Loucy (cell line): ENCODE measurements around the gene RAB22A.

Source experiments
- H2AFZ ChIP-seq: fragments of 200-600 bp; sonication (generic); 2 replicates; pipeline ENCODE4 v1.6.0; 2016; ENCODE audit warnings: antibody characterized with exemption, mild to moderate bottlenecking, low read length, moderate library complexity
- H3F3A ChIP-seq: fragments of 200-600 bp; 2 replicates; pipeline ENCODE4 v1.6.0; 2016; ENCODE audit warnings: antibody characterized with exemption, low read depth, mild to moderate bottlenecking
- H3K27me3 ChIP-seq: fragments of 200-600 bp; sonication (generic); 2 replicates; pipeline ENCODE4 v1.6.1; 2014; ENCODE audit warnings: low read length, mild to moderate bottlenecking; ENCODE audit not compliant: insufficient read depth, poor library complexity, severe bottlenecking
- H3K36me3 ChIP-seq: fragments of 200-600 bp; sonication (generic); 2 replicates; pipeline ENCODE4 v1.6.1; 2016; ENCODE audit warnings: low read length; ENCODE audit not compliant: insufficient read depth
- H3K4me1 ChIP-seq: fragments of 200-600 bp; sonication (generic); 2 replicates; pipeline ENCODE4 v1.5.1; 2014; ENCODE audit warnings: low read length, mild to moderate bottlenecking; ENCODE audit not compliant: insufficient read depth, poor library complexity, severe bottlenecking
- H3K4me2 ChIP-seq: fragments of 200-600 bp; sonication (generic); 2 replicates; pipeline ENCODE4 v1.6.0; 2014; ENCODE audit warnings: antibody characterized with exemption, low read length, low read depth, mild to moderate bottlenecking; ENCODE audit not compliant: poor library complexity, severe bottlenecking
- H3K4me3 ChIP-seq: fragments of 200-600 bp; sonication (generic); 2 replicates; pipeline ENCODE4 v1.5.1; 2014; ENCODE audit warnings: low read length, mild to moderate bottlenecking, mixed read lengths; ENCODE audit not compliant: poor library complexity, severe bottlenecking
- H3K79me2 ChIP-seq: fragments of 200-600 bp; sonication (generic); 2 replicates; pipeline ENCODE4 v1.6.1; 2014; ENCODE audit warnings: low read length; ENCODE audit not compliant: insufficient read depth
- H3K9ac ChIP-seq: fragments of 200-600 bp; sonication (generic); 2 replicates; pipeline ENCODE4 v1.6.0; 2014; ENCODE audit warnings: mild to moderate bottlenecking, low read depth, low read length, moderate library complexity; ENCODE audit not compliant: poor library complexity, severe bottlenecking
- H3K9me2 ChIP-seq: fragments of 200-600 bp; sonication (generic); replicated peaks from 2 replicates; pipeline ENCODE4 v1.6.1; 2016; ENCODE audit warnings: low read depth, low read length, mixed read lengths
- H3K9me3 ChIP-seq: fragments of 200-600 bp; sonication (generic); 2 replicates; pipeline ENCODE4 v1.6.1; 2014; ENCODE audit warnings: mild to moderate bottlenecking, antibody characterized with exemption, low read length, low read depth; ENCODE audit not compliant: insufficient read depth
- H4K20me1 ChIP-seq: fragments of 200-600 bp; sonication (generic); 2 replicates; pipeline ENCODE4 v1.6.0; 2014; ENCODE audit warnings: antibody characterized with exemption, low read length, mild to moderate bottlenecking; ENCODE audit not compliant: insufficient read depth, poor library complexity, severe bottlenecking
- CTCF ChIP-seq: fragments of 200-600 bp; sonication (generic); conservative IDR thresholded peaks from 2 replicates; pipeline ENCODE4 v1.5.1; 2014; ENCODE audit warnings: mild to moderate bottlenecking, antibody characterized with exemption, low read length
- EZH2phosphoT487 ChIP-seq: fragments of 200-600 bp; IDR thresholded peaks from 2 replicates; pipeline ENCODE4 v1.6.1; 2018; ENCODE audit warnings: antibody characterized with exemption, mild to moderate bottlenecking, moderate library complexity, borderline replicate concordance

Gene RAB22A

DNA sequence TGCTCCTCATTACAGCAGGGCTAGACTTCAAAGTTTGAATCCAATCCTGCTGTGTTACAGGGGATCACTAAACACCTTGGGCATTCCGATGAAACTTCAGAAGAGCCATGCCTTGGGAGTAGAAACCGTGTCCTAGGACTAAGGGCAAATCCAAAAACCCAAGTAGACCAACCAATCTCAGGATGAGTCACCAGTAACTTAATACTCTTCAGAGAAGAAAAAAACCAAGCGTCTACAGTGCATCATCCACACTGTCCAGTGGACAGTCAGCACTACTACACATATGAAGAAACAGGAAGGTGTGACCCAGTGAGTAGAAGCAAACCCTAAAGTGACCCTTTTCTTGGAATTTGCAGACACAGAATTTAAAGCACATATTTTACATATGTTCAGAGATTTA is 40.1 kb downstream of the RAB22A start:
- TF ChIP-seq EZH2phosphoT487 (no peak), CTCF (no peak)
- Histone ChIP-seq H3F3A (no peaks in the 10 kb centered on the region), H2AFZ (no peak overlapping the region), H3K79me2 (no peaks in the 10 kb centered on the region), H3K4me1 (no peaks in the 10 kb centered on the region), H3K4me3 (no peak overlapping the region), H3K4me2 (no peak overlapping the region), H3K36me3 (peaks cover 55% of the 10 kb centered on the region; the same call in 1 of the 2 replicates), H3K9me3 (no peaks in the 10 kb centered on the region), H3K9me2 (no peaks in the 10 kb centered on the region), H3K9ac (no peak overlapping the region), H3K27me3 (no peaks in the 10 kb centered on the region), H4K20me1 (no peaks in the 10 kb centered on the region)

DNA sequence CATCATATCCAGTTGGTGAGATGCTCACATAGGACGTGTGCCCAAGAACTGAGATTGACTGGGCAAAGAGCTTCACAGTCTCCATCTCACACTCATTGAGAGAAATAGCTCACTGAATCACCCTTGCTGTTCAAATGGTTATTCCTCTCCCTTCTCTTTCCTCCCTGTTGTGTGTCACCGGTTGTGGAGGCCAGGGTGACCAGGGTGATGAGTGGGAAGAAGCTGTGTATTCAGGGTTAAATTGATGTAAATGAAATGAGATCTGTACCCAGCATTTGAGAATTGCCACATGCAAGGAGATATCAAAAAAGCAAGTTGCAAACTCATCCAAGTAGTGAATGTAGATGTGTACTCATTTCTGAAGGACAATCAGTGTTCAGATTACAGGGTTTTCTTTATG is 43.0 kb downstream of the RAB22A start:
- Histone ChIP-seq H3K9me2 (no peaks in the 10 kb centered on the region), H3F3A (no peaks in the 10 kb centered on the region), H3K4me1 (no peaks in the 10 kb centered on the region), H3K9ac (no peak overlapping the region), H3K79me2 (no peaks in the 10 kb centered on the region), H3K4me3 (no peak overlapping the region), H4K20me1 (no peaks in the 10 kb centered on the region), H2AFZ (no peak overlapping the region), H3K27me3 (no peaks in the 10 kb centered on the region), H3K4me2 (no peak overlapping the region), H3K9me3 (no peaks in the 10 kb centered on the region), H3K36me3 (peaks cover 51% of the 10 kb centered on the region; the same call in 1 of the 2 replicates)
- TF ChIP-seq CTCF = no peak

DNA sequence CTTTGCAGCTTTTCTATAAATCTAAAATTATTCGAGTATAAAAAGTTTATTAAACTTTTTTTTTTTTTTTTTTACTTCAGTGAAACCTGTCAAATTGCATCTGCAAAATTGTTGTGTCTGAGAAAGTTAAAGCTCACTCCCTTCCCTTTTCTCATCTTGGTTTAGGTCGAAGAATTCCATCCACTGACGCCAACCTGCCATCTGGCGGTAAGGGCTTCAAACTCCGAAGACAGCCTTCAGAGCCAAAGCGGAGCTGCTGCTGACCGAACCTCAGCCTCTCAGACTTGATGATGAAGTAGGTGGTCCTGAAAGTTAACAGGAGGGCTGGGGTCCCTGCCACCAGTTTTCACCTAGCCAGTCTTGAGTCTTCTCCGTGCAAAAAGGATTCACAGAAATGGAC is 49.9 kb downstream of the RAB22A start:
- no peak overlapping the region for H2AFZ ChIP-seq
- H3K4me1 ChIP-seq = peaks cover 3% of the 10 kb centered on the region
- no peak overlapping the region for H3K4me3 ChIP-seq
- H3K9me3 ChIP-seq = no peaks in the 10 kb centered on the region
- no peak overlapping the region for H3K9ac ChIP-seq
- H3F3A ChIP-seq = no peaks in the 10 kb centered on the region
- TF ChIP-seq EZH2phosphoT487 = no peak
- no peak for TF ChIP-seq CTCF
- H4K20me1 ChIP-seq = no peaks in the 10 kb centered on the region
- H3K79me2 ChIP-seq = no peaks in the 10 kb centered on the region
- H3K36me3 ChIP-seq = peaks cover 70% of the 10 kb centered on the region; the same call in 1 of the 2 replicates
- H3K9me2 ChIP-seq = no peaks in the 10 kb centered on the region
- no peak overlapping the region for H3K4me2 ChIP-seq
- no peaks in the 10 kb centered on the region for H3K27me3 ChIP-seq
